Osteoblast (primary cell): ENCODE data around the gene UNC13D. TPM values are rescaled to one million over a fixed set of nuclear protein-coding genes. Genes with fewer than 3 reads are reported as not detected.

Source experiments
- DNase-seq: peaks from one replicate; pipeline ENCODE4 v3.0.0; 2011; ENCODE audit warnings: low spot score, mixed read lengths; ENCODE audit not compliant: insufficient read length; ENCODE audit errors: missing footprints
- H2AFZ ChIP-seq: 2 replicates; pipeline ENCODE4 v1.6.0; 2011; ENCODE audit warnings: mild to moderate bottlenecking, low read length
- H3K27ac ChIP-seq: 2 replicates; pipeline ENCODE4 v1.5.1; 2011; ENCODE audit warnings: mild to moderate bottlenecking, low read depth, low read length, moderate library complexity
- H3K27me3 ChIP-seq: 2 replicates; pipeline ENCODE4 v1.6.0; 2012; ENCODE audit warnings: mild to moderate bottlenecking, control low read depth, inconsistent platforms, low read length, moderate library complexity; ENCODE audit not compliant: insufficient read depth
- H3K36me3 ChIP-seq: 2 replicates; pipeline ENCODE4 v1.5.1; 2011; ENCODE audit warnings: mild to moderate bottlenecking, low read length, control low read depth, moderate library complexity; ENCODE audit not compliant: insufficient read depth
- H3K4me1 ChIP-seq: 2 replicates; pipeline ENCODE4 v1.5.1; 2011; ENCODE audit warnings: mild to moderate bottlenecking, low read length, control low read depth, moderate library complexity; ENCODE audit not compliant: insufficient read depth
- H3K4me2 ChIP-seq: 2 replicates; pipeline ENCODE4 v1.6.0; 2011; ENCODE audit warnings: mild to moderate bottlenecking, low read length; ENCODE audit not compliant: insufficient read depth
- H3K4me3 ChIP-seq: fragments of 200-600 bp; sonication (generic); 3 replicates; pipeline ENCODE4 v1.5.1; 2012; ENCODE audit warnings: mild to moderate bottlenecking, low read length, inconsistent platforms; ENCODE audit not compliant: insufficient read depth
- H3K79me2 ChIP-seq: 2 replicates; pipeline ENCODE4 v1.6.0; 2012; ENCODE audit warnings: mild to moderate bottlenecking, low read length, control low read depth, inconsistent platforms; ENCODE audit not compliant: insufficient read depth
- H3K9me3 ChIP-seq: 2 replicates; pipeline ENCODE4 v1.5.1; 2011; ENCODE audit warnings: low read depth, low read length, control low read depth
- H4K20me1 ChIP-seq: 2 replicates; pipeline ENCODE4 v1.6.0; 2012; ENCODE audit warnings: mild to moderate bottlenecking, low read length, control low read depth; ENCODE audit not compliant: insufficient read depth
- CTCF ChIP-seq: IDR thresholded peaks from 2 replicates; pipeline ENCODE4 v1.5.1; 2011; ENCODE audit warnings: mild to moderate bottlenecking, low read depth, low read length, moderate library complexity; ENCODE audit errors: extremely low read depth
- total RNA-seq: library from RNA; depleted of rRNA; stranded (reverse); fragments of >200 nt; gene quantifications from 2 replicates; pipeline ENCODE4 v1.2.3, GENCODE V29; 2012

UNC13D gene
- total RNA-seq, 1 donor: 1.1 TPM

- Histone ChIP-seq H3K36me3 (peaks cover 55% of the 10 kb centered on the region), H3K27ac (no peak overlapping the region), H3K79me2 (peaks cover 11% of the 10 kb centered on the region)
These were observed 3.7 kb upstream of the UNC13D start for GRCh38 chr17:75847614-75848522.

DNA sequence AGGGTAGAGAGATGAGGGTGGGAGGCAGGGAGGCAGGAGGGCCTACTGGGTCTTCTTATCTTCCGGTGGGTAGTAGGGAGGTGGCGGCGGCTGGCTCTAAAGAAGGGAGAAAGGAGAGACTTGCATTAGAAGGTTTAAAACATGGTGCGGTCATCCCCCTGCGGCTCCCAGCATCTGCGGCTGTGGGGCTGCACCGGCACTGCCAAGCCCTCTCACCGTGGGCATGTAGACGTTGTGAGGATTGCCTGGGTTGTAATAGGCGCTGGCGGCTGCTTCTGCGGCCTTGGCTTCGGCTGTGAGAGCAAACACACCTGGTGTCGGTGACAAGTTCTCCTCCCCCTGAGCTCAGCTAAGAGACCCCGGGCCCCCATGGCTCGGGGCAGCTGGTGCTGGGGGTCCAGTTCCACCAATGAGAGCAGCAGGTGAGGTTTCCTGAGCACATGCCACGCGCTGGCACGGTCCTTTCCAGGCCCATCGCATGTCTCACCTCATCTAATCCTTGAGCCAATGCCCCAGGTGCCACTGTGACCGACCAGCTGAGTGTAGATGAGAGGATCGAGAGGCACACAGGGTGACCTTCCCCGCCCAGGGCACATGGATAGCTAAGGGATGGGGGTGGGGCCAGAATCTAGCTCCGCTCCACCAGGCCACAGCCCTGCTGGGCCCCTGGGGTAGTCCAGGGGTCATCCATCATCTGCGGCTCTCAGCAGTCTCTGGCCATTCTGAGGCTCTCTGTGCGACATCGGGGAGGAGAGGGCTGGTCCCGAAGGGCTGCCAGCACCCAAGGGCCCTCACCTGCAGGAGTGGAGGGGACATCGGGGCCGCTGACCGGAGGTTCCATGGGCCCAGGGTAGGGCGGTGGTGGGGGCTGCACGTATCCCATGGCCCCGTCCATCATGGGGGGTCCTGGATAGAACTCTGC is 2.7 kb upstream of the UNC13D start:
- peaks cover 3% of the 10 kb centered on the region for H4K20me1 ChIP-seq
- H3K4me3 ChIP-seq: no peak overlapping the region
- peak; percentile 80 for DNase-seq
- no peaks in the 10 kb centered on the region for H3K27me3 ChIP-seq
- no peaks in the 10 kb centered on the region for H3K4me1 ChIP-seq
- peaks cover 8% of the 10 kb centered on the region for H3K79me2 ChIP-seq
- no peak overlapping the region for H2AFZ ChIP-seq
- TF ChIP-seq CTCF: no peak
- peaks cover 55% of the 10 kb centered on the region for H3K36me3 ChIP-seq
- H3K27ac ChIP-seq: no peak overlapping the region
- H3K9me3 ChIP-seq: no peaks in the 10 kb centered on the region
- no peak overlapping the region for H3K4me2 ChIP-seq

More at GRCh38 chr17:75847614-75848522, 3.7 kb upstream of the UNC13D start:
- TF ChIP-seq CTCF: no peak
- no peak overlapping the region for H3K4me3 ChIP-seq
- peaks cover 3% of the 10 kb centered on the region for H4K20me1 ChIP-seq
- H3K9me3 ChIP-seq: no peaks in the 10 kb centered on the region
- H3K4me1 ChIP-seq: no peaks in the 10 kb centered on the region
- H3K4me2 ChIP-seq: no peak overlapping the region
- peak; percentile 71 for DNase-seq
- no peaks in the 10 kb centered on the region for H3K27me3 ChIP-seq
- no peak overlapping the region for H2AFZ ChIP-seq

GRCh38 chr17:75845933-75846691 is 1.9 kb upstream of the UNC13D start:
- Histone ChIP-seq H3K4me3 (no peak overlapping the region), H3K4me2 (no peak overlapping the region), H3K79me2 (peaks cover 4% of the 10 kb centered on the region), H3K36me3 (peaks cover 49% of the 10 kb centered on the region), H3K4me1 (no peaks in the 10 kb centered on the region), H3K27me3 (no peaks in the 10 kb centered on the region), H3K27ac (no peak overlapping the region), H3K9me3 (no peaks in the 10 kb centered on the region), H4K20me1 (peaks cover 3% of the 10 kb centered on the region), H2AFZ (no peak overlapping the region)
- DNase-seq: peak; percentile 29
- TF ChIP-seq CTCF: no peak
